GM21825 (cell line): ENCODE measurements around the gene MTFMT.
"Not testable (repeated sequence)": the region's sequence is repeated elsewhere in the genome, so short reads cannot be mapped to it uniquely, and the experiment has no call there.

Experiments used
- ATAC-seq: cut with Tn5 transposase; IDR thresholded peaks from one replicate; pipeline ENCODE4 v1.9.1; 2021; ENCODE audit warnings: mild to moderate bottlenecking, moderate library complexity; ENCODE audit not compliant: unreplicated experiment

The MTFMT gene

GRCh38 chr15:65060641-65061397 is 31.4 kb upstream of the MTFMT start:
- no peak for ATAC-seq

- no peak for ATAC-seq
Observed at GRCh38 chr15:65059931-65060596, 30.6 kb upstream of the MTFMT start.

- ATAC-seq = no peak
Observed at GRCh38 chr15:65059369-65059750, 29.9 kb upstream of the MTFMT start.

GRCh38 chr15:65058394-65059368 is 29.2 kb upstream of the MTFMT start:
- no peak for ATAC-seq

GRCh38 chr15:65057549-65057940 is 28.1 kb upstream of the MTFMT start:
- no peak for ATAC-seq

- ATAC-seq = no peak
Observed at GRCh38 chr15:65056868-65057548, 27.6 kb upstream of the MTFMT start.

- ATAC-seq = no peak
Observed at GRCh38 chr15:65056106-65056505, 26.7 kb upstream of the MTFMT start.

GRCh38 chr15:65055201-65055870 is 25.9 kb upstream of the MTFMT start:
- no peak for ATAC-seq

- ATAC-seq = no peak
Observed at GRCh38 chr15:65054333-65055200, 25.1 kb upstream of the MTFMT start.

- ATAC-seq = no peak
Observed at GRCh38 chr15:65052956-65053355, 23.5 kb upstream of the MTFMT start.

GRCh38 chr15:65051266-65051665 is 21.8 kb upstream of the MTFMT start:
- no peak for ATAC-seq

- ATAC-seq = no peak
Observed at GRCh38 chr15:65050270-65050669, 20.8 kb upstream of the MTFMT start.

GRCh38 chr15:65049418-65049840 is 20.0 kb upstream of the MTFMT start:
- peak; percentile 72 for ATAC-seq

- ATAC-seq = no peak
Observed at GRCh38 chr15:65048241-65048640, 18.8 kb upstream of the MTFMT start.

- no peak for ATAC-seq
Observed at GRCh38 chr15:65044724-65045481, 15.5 kb upstream of the MTFMT start, which contains the start of gene SLC51B. Gene SLC51B, plus strand, starts transcription at chr15:65045387. Its CDS starts 4,618 bp downstream, at chr15:65050005.

GRCh38 chr15:65044218-65044617 is 14.8 kb upstream of the MTFMT start:
- not testable (repeated sequence) for ATAC-seq

GRCh38 chr15:65042776-65043327 is 13.4 kb upstream of the MTFMT start:
- ATAC-seq = no peak

- ATAC-seq = no peak
Observed at GRCh38 chr15:65041787-65042186, 12.3 kb upstream of the MTFMT start.
